Fibroblast of skin of scalp (primary cell): ENCODE data around the gene CFAP251. TPM values are rescaled to one million over a fixed set of nuclear protein-coding genes. Genes with fewer than 3 reads are reported as not detected.
"Not testable (repeated sequence)": the region's sequence is repeated elsewhere in the genome, so short reads cannot be mapped to it uniquely, and the experiment has no call there.

Experiments
- DNase-seq: peaks from one replicate; pipeline ENCODE4 v3.0.0-alpha.2; 2013
- polyA plus RNA-seq, 2 experiments: library from polyadenylated mRNA; unstranded; fragments of 120-200 nt; gene quantifications; one replicate each; pipeline ENCODE4 v1.2.1, GENCODE V29; 2013; ENCODE audit not compliant: insufficient read length in 2 of 2

CFAP251 gene, protein sequence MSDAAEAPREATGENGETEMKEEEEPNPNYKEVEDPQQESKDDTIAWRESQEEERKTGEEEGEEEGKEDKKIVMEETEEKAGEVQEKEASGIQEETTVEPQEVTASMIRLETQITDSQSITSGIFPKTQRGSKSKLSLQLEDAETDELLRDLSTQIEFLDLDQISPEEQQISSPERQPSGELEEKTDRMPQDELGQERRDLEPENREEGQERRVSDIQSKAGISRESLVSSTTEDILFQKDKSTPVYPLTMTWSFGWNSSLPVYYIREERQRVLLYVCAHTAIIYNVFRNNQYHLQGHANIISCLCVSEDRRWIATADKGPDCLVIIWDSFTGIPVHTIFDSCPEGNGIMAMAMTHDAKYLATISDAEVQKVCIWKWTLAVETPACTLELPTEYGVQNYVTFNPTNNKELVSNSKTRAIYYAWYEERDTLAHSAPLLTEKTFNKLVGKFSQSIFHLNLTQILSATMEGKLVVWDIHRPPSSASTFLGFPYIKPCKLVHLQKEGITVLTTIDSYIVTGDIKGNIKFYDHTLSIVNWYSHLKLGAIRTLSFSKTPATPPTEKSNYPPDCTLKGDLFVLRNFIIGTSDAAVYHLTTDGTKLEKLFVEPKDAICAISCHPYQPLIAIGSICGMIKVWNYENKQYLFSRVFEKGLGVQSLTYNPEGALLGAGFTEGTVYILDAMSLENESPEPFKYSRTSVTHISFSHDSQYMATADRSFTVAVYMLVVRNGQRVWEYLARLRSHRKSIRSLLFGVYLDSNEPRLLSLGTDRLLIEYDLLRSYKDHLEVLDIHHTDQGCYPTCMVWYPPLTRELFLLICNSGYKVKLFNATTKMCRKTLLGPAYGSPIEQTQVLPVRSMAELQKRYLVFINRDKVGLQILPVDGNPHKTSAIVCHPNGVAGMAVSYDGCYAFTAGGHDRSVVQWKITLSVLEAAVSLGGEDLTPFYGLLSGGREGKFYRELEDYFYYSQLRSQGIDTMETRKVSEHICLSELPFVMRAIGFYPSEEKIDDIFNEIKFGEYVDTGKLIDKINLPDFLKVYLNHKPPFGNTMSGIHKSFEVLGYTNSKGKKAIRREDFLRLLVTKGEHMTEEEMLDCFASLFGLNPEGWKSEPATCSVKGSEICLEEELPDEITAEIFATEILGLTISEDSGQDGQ
- polyA plus RNA-seq (2013, experiment 1 of 2; ENCODE audit: insufficient read length): 1.7 TPM
- 2.4 TPM for polyA plus RNA-seq (2013, experiment 2 of 2; ENCODE audit: insufficient read length)

DNA sequence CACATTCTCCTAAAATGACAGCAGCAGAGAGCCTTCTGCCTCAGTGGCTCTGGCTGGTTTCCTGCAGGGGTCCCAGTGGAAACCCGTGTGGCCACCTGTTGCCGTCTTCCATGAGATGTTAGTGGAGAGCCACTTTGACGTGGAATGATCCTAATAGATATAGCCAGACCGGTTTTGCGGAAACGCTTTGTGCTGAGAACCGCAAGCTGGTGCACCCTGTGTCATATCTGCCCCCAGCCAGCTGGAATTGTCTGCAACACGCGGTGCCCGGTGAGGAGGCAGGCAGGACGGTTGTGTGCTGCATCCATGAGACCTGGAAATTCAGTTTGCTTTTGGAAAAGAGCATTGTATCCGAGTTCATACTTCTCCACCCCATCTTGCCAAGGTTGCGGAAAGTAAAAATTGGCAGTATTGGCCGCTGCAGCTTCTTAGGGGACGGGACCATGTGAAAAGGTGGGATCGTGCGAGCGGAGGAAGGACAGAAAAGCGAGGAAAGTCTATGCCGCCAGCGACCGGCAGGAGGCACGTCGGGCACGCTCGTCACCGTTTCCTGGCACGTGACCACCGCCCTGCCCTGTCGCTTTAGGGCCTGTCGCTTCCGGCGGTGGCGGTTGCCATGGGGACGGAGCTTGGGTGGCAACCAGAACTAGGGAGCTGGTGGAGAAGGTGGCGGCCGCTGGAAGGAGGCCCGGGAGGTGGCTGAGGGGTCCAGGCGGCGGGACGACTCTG, at the start of gene CFAP251:
Gene CFAP251, plus strand, starts transcription at position 643 of the 729 bp plus-strand sequence. CDS start 2,714 bp downstream, outside the sequence.
- DNase-seq: peak; percentile 87

DNA sequence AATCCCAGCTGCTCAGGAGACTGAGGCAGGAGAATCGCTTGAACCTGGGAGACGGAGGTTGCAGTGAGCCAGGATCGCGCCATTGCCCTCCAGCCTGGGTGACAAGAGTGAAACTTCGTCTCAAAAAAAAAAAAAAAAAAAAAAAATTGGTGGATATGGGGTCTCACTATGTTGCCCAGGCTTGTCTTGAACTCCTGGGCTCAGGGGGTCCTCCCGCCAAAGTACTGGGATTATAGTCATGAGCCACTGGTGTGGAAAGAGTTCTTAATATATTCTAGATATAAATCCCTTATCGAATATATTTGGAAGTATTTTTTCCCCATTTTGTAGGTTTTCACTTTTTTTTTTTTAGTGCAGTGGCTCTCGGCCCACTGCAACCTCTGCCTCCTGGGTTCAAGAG, 49.2 kb upstream of the CFAP251 start:
- not testable (repeated sequence) for DNase-seq

DNA sequence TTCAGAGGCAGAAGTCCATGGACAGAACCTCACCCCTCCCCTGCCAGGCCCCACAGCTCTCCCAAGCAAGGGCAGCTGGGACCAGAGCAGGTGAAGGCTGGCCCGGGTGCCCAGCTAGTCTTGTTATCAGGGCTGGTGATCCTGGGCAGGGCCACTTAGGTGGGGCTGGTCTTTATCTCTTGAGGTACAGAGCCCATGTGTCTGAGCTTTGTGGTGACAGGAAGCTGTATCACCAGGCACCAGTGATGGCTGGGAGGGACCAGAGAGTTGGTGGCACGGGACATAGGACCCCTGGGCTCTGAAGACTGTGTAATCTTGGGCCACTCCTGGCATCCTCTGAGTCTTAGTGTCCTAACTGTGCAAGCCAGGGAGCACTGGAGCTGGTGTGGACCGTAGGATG, 46.9 kb upstream of the CFAP251 start:
- DNase-seq: no peak

DNA sequence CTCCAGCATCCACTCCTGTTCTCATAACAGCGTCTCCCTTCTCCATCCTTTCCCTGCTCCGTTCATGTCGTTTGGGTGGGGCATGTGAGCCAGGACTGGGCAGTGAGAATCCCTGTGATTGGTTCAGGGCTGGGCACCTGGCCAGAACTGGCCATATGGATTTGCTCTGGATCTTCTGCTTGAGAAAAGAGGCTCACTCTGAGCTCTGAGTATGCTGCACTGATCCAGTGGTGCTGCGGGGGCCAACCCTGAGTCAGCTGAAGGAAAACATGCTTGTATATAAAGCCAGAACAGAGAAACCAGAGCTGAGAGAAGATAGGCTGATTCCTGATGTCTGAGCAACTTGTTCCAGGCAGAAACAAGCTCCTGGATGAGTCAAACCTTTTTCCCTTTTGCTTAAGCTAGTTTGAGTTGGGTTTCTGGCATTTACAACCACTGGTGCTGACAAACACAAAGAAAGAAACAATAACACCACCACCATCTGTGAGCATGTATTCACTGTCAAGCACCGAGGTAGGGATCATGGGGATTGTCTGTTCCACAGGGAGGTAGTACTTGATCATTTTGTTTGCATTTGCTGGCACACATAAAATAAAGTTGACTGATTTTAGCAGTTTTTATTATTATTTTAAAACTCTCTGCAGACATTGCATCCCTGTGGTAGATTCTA, 45.7 kb upstream of the CFAP251 start:
- peak; percentile 82 for DNase-seq

DNA sequence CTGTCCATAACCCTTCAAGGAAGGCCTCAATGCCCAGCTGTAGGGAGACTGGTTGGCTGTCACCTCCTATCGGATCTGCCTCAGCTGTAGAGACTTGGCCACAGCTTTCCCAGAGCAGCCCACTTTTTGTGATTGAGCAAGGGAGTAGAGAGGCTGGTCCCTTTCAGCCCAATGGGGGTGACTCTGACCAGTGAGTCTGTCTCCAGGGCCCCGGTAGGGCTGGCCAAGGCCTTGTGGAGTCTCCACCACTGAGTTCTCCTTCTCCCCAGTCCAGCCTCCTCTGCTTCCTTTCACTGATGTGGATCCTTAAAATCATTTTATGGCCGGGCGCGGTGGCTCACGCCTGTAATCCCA, 45.2 kb upstream of the CFAP251 start:
- DNase-seq: no peak

DNA sequence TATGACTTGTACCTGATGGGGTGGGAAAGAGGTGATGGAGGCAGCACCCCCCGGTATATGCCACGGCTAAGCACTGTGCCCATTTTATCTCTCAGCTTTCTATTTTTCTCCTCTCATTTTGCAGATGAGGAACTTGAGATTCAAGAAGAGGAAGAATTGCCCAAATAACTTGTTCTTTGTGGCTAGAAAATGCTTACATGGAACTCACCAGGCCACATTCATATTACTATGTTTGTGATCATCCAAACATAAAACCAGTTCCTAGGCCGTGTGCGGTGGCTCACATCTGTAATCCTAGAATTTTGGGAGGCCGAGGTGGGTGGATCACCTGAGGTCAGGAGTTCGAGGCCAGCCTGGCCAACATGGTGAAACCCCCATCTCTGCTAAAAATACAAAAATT, 44.3 kb upstream of the CFAP251 start:
- DNase-seq: no peak

DNA sequence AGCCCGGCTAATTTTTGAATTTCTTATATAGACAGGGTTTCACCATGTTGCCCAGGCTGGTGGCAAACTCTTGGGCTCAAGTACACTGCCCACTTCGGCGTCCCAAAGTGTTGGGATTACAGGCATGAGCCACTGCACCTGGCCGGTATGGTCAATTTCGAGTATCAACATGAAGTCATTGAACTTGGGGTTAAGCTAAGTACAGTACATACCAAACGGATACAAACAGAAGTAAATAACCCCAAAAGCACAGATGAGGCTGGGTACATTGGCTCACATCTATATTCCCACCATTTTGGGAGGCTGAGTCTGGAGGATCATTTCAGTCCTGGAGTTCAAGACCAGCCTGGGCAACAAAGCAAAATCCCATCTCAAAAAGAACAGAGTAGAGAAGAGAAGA, 42.8 kb upstream of the CFAP251 start:
- no peak for DNase-seq

DNA sequence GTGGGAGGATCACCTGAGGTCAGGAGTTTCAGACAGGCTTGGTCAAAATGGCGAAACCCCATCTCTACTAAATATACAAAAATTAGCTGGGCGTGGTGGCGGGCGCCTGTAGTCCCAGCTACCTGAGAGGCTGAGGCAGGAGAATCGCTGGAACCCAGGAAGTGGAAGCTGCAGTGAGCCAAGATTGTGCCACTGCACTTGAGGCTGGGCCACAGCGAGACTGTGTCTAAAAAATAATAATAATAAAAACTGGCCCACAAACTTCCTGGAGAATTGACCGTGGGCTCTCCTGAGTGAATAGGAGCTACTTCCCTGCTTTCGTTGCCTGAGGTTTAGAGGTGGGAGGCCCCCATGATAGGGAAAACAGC, 42.3 kb upstream of the CFAP251 start:
- DNase-seq: not testable (repeated sequence)

DNA sequence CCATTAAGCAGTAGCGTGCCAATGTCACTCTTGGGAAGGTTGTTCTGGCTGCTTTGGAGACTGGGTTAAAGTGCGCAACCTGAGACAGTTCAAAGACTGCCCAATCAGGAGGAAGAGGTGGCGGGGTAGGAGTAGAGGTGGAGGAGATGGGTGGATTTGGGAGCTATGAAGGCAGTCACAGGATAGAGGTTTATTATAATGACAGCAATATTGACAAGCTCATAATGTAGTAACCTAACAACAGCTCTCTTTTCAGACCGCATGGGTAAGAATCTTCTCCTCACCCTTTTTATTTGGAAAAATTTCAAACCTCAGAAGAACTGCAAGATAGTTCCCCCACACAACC, 35.1 kb upstream of the CFAP251 start:
- DNase-seq: no peak

DNA sequence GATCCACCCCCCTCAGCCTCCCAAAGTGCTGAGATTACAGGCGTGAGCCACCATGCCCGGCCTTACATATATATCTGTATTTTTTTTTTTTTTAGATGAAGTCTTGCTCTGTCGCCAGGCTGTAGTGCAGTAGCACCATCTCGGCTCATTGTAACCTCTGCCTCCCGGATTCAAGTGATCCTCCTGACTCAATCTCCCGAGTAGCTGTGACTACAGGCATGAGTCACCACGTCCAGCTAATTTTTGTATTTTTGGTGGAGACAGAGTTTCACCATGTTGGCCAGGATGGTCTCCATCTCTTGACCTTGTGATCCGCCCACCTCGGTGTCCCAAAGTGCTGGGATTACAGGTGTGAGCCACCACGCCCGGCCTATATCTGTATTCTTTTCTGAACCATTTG, 33.3 kb upstream of the CFAP251 start:
- DNase-seq: not testable (repeated sequence)

DNA sequence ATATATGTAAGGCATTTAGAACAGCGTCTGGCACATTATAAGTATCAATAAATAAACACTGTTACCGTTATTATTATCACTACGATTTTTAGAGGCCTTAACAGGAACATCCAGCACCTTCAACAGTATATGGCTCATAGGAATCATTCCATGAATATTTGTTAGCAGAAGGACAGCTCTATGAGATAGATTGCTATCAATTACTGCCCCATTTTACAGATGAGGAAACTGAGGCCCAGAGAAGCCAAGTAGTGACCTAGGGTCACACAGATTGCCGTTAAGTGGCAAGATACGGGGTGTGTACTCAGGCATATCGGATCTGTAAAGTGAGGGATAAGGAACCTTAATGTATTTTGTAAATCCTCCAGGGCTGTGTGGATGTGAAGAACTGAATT, 30.3 kb upstream of the CFAP251 start:
- DNase-seq: no peak

DNA sequence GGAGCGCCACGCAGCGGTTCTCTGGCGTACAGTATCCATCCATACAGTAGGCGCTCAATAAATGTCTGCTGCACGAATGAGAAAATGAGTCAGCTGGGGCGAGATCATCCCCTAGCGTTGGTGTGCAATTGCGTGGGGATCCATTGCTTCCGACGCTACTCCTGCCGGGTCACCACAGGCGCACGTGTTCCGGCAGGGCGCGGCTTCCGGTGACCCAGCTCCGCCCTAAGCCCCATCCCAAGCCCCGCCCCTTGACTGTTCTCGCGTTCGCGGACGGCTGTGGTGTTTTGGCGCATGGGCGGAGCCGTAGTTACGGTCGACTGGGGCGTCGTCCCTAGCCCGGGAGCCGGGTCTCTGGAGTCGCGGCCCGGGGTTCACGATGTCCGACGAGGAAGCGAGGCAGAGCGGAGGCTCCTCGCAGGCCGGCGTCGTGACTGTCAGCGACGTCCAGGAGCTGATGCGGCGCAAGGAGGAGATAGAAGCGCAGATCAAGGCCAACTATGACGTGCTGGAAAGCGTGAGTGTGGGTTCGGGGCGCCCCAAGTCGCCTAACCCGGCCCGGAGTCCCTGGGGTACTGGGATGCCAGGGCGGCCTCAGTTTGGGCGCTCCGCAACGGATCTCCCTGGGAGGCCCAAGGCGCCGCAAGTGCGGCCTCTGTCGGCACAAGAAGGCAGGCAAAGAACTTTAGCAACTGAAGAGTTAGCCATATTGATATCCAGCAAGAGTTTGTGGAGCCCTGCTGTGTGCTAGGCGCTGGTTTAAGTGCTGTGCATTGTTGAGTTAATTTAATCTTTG, 29.7 kb upstream of the CFAP251 start, which contains the start of gene PSMD9:
Gene PSMD9, plus strand, starts transcription at position 313 of the 796 bp plus-strand sequence. Its CDS starts 67 bp downstream, at position 380.
- peak; percentile 98 for DNase-seq

DNA sequence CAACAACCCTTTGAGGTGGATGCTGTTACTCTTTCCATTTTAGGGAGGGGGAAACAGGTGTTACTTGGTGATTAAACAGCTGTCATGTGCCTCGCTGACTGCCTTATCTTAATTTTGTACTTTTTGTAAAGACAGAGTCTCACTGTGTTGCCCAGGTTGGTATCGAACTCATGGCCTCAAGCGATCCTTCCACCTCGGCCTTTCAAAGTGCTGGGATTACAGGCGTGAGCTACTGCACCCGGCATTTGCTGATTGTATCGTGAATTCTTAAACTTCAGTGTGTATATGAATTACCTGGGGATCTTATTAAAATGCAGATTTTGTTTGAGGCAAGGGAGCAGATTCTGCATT, 29.1 kb upstream of the CFAP251 start:
- no peak for DNase-seq

DNA sequence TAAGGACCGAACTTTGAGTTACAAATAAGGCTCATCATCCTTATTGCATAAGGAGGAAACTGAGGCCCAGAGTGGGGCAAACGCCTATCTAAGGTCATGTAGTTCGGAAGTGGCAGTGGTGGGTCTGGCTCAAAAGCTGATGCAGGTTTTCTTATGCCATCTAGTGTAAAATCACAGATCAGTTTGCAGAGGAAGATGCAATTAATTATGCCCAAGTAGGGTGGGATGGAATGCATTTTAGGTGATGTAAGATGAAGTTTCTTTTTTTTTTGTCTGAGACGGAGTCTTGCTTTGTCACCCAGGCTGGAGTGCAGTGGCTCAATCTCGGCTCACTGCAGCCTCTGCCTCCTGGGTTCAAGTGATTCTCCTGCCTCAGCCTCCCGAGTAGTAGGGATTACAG, 28.7 kb upstream of the CFAP251 start:
- peak; percentile 58 for DNase-seq

DNA sequence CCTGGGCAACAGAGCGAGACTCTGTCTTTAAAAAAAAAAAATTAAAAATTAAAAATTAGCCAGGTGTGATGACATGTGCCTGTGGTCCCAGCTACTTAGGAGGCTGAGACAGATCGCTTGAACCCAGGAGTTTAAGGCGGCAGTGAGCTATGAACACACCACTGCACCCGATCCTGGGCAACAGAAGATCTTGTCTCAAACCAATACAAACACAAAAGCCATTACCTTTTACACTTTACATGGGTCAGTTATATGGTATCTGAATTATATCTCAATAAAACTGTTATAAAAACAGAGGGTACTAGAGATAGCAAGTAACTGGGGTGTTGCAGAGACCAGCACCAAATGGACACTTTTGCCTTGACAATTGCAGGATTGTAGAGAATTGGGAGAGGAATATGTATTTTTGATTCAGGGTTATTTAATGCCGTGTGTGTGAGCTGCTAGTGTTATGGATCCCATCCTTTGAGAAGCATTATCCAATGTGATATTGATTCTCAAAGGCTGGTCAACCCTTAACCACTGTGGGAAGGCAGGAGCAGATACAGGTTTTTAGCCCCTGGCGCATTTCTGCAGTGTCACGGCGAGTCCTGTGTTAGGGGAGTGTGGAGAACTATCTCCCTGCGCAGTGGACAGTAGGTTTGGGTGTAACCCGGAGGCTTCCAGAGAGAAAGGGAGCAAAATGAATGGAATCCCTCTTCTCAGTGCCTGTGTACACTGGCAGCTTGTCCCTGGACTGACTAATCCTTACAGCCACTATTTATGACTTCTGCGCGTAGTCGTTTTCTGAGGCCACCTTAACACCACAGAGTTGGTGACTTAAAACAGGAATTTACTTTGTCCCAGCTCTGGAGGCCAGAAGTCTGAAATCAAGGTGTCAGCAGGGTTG, 25.5 kb upstream of the CFAP251 start:
- no peak for DNase-seq

DNA sequence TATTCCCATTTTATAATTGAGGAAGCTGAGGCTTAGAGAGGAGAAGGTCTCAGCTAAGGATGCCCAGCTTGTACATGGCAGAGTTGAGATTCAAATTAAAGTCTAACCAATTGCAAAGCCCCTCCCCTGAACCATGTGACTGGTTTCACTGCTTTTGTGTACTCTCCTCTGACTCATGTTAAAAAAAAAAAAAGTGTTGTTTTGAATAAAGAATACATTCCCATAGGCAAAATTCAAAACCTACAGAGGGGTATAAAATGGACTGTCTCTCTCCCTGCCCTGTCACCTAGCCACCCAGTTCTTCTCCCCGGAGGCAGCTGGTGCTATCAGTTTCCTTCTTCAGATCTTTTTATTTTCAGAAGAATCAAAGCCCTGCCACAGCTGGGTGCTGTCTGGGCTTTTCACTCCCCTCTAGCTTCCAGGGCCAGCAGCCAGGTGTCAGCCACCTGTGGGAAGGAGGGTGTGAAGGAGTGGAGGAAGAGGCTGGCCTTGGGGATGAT, 24.4 kb upstream of the CFAP251 start:
- DNase-seq: peak; percentile 65

DNA sequence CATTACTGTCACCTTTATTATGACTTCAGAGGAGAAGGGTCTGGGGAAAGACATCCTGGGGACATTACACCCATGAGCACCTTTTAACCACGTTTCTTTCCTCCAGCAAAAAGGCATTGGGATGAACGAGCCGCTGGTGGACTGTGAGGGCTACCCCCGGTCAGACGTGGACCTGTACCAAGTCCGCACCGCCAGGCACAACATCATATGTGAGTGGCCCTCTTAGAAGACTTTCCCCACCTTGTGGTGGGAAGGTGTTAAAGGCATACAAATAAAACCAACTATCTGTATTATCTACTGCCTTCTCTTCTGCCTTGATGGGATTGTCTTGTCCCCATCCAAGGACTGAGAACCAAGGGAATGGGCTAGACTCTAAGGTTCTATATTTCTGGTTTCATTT, 23.8 kb upstream of the CFAP251 start:
- peak; percentile 39 for DNase-seq

DNA sequence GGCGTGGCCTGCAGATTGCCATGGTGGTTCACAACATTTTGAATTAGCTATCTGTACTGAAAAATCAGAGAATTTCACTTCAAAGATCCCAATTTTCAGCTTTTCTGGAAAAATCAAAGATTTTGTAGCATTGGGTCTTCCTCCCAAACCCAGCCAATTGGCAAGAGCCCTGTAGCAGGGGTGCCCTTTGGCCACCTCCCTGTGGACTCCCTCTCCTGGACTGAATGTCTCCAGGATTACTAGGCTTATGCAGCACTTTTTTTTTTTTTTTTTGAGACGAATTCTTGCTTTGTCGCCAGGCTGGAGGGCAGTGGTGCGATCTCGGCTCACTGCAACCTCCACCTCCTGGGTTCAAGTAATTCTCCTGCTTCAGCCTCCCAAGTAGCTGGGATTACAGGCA, 20.1 kb upstream of the CFAP251 start:
- DNase-seq: no peak

DNA sequence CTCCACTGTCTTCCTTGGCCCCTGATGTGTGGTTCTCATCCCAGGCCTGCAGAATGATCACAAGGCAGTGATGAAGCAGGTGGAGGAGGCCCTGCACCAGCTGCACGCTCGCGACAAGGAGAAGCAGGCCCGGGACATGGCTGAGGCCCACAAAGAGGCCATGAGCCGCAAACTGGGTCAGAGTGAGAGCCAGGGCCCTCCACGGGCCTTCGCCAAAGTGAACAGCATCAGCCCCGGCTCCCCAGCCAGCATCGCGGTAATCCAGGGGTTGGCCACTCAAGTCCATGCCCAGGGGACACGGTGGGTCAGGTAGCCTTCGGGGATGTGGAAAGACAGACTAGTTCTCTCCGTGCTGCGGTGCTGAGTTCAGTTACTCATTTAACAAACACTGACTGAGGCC, 18.8 kb upstream of the CFAP251 start:
- no peak for DNase-seq

DNA sequence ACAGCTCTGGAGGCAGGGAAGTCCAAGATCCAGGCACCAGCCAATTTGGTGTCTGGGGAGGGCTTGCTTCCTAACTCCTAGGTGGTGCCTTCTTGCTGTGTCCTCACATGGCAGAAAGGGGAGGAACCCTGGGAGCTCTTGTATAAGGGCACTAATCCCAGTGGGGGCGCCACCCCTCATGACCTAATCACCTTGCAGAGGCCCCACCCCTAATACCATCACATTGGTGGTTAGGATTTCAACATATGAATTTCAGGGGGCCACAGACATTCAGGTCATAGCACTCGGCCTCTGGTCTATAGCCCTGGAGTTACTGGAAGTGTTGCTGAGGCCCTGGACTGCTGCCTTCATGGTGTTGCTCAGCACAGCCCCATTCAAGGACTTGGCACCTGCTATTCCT, 15.2 kb upstream of the CFAP251 start:
- no peak for DNase-seq
